Inflammatory macrophage (primary cell): ENCODE measurements around the gene OXCT1.
"Not testable (repeated sequence)": the region's sequence is repeated elsewhere in the genome, so short reads cannot be mapped to it uniquely, and the experiment has no call there.

Source experiments
- DNase-seq, 2 donors: peaks; one replicate each; pipeline ENCODE4 v3.0.0-alpha.2; 2020 to 2022

OXCT1 gene

GRCh38 chr5:41821051-41821450, 49.2 kb downstream of the OXCT1 start:
- DNase-seq: no peak

DNA sequence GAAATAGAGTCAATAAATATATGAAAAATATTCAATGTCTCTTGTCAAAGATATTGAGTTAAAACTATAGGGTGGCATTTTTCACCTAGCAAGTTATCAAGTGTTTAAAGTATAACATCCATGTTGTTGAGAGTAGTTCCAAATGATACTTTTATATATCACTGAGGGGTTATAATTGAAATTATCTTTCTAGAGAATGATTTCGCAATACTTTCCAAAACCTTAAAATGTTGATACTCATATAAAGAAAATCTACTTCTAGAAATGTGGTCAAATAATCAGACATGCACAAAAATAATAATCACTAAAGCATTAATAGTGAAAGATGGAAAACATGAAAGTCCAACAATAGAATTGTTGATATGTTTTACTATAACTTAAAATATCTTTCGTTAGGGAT, 50.1 kb downstream of the OXCT1 start:
- no peak for DNase-seq

- no peak for DNase-seq
Measured at GRCh38 chr5:41817625-41818301, 52.5 kb downstream of the OXCT1 start.

DNA sequence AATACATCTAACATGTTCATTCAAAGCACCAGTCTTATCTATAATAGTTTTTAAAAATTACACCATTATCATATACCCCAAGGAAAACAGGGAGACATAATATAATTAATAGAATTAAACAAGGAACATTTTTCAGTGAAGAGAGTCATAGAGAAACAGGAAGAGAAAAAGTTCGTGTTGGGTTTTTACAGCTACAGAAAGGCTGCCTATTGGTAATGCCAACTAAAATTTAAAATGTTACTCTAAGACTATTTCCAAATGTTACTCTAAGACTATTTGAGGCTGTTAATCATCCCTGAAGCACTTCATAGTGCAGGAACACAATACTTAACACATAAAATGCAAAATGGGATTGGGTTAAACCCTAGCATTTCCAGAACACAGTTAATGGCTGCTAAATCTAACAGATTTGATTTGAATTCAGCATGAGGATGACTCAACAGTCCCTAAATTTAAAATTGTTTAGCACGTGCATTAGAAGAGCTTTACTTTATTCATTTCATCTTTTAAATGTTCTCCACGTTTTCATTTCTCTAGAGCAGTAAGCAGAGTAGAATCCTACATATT, 54.5 kb downstream of the OXCT1 start:
- no peak for DNase-seq

GRCh38 chr5:41815261-41815660, 55.0 kb downstream of the OXCT1 start:
- DNase-seq: no peak

DNA sequence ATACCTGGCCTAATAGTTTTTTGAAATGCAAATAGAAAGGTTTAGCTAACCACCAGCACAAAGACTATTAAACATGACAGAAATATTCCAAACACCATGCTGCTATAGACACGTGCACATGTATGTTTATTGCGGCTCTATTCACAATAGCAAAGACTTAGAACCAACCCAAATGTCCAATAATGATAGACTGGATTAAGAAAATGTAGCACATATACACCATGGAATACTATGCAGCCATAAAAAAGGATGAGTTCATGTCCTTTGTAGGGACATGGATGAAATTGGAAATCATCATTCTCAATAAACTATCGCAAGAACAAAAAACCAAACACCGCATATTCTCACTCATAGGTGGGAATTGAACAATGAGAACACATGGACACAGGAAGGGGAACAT, 55.9 kb downstream of the OXCT1 start:
- DNase-seq: not testable (repeated sequence)

- peak in 1 of 2 donors; percentile 76 for DNase-seq
Measured at GRCh38 chr5:41812156-41812555, 58.1 kb downstream of the OXCT1 start.

- no peak for DNase-seq
Measured at GRCh38 chr5:41809128-41809527, 61.1 kb downstream of the OXCT1 start.

DNA sequence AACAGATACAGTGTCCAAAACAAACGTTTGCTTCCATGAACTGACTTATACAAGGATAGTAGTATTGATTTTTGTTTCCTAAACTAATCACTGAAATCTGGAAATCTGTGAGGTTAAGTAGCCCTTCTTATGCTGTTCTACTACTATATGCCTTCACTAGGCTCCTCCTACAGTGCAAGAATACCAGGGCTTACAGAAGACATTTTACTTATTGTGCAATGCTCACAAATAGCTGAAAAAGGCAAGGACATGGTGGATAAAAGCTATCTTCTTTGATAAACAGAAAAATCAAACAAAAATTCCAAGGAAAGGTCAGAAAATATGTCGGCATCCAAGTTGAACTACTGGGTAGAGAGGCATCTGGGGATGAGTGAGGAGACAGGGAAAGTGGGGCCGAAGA, 61.9 kb downstream of the OXCT1 start:
- no peak for DNase-seq

DNA sequence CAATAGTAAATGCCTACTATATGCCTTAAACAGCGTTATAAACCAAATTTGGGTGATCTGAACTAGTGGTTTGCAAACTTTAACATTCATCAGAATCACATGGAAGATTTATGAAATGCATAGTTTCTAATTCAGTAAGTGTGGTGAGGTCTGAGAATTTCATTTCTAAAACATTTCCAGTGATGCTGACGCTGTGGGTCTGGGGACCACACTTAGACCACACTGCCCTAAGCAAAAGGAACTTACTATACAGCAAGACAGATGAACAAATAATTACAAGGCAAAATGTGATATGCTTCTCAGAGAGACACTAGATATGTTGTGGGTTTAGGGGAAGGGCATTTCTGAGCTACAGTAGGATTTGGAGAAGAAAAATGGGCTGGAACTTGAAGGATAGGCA, 72.6 kb downstream of the OXCT1 start:
- DNase-seq: no peak

GRCh38 chr5:41796061-41796460, 74.2 kb downstream of the OXCT1 start:
- no peak for DNase-seq

GRCh38 chr5:41795125-41795524, 75.1 kb downstream of the OXCT1 start:
- no peak for DNase-seq

DNA sequence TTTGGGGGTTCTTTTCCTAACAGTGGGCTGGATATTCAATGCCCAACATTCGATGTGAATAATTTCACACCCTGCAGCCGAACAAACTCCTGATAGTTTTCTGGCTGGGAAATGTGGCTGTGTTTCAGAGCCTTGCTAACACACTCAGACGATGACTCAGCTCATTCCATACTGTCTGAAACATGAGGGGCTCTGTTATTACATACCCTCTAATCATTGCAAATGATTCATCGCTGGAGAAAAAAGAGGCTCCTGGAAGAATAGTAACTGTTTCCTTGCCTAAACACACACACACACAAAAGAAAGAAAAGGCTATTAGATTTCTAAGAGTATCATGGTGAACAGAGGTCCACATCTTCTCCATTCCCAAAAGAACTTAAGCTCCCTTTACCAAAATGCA, 75.8 kb downstream of the OXCT1 start:
- DNase-seq: no peak

GRCh38 chr5:41793141-41793770, 77.0 kb downstream of the OXCT1 start:
- DNase-seq: no peak

GRCh38 chr5:41790038-41790776, 80.0 kb downstream of the OXCT1 start:
- DNase-seq: no peak

DNA sequence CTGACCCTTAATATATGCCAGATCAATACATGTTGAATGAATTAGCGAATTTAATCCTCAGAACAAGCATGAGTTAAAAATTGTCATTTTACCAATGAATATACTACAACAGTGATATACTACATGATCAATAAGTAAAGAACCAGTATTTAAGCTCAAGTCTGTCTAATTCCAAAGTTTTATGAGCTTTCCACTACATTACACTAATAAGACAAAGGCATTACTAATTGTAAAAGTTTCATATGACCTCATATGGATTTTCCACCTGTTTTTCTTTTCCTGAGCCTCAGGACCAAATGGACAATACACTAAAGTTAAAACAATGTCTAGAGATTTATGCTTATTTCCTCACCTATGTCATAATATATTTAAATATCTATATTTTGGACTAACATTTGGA, 80.8 kb downstream of the OXCT1 start:
- DNase-seq: no peak

- no peak for DNase-seq
Measured at GRCh38 chr5:41788941-41789368, 81.3 kb downstream of the OXCT1 start.

- no peak for DNase-seq
Measured at GRCh38 chr5:41787265-41787664, 83.0 kb downstream of the OXCT1 start.

DNA sequence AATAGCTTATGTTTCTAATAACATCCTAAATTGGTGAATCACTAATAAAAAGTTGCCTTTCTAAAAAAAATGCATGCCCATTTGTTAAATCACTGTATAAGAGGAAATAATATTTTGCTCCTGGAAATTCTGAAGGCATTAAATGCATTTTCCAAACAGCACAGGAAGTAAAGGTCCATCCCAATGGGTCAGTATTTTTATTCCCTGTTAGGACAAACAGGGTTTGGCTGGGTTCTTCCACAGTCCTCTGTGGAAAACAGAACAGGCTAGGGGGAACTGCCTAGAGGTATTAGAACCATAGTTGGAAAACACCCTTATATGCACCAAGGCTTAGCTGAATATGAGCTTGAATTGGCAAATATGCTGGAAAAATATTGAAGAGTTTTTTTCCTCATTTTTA, 85.2 kb downstream of the OXCT1 start:
- DNase-seq: no peak

DNA sequence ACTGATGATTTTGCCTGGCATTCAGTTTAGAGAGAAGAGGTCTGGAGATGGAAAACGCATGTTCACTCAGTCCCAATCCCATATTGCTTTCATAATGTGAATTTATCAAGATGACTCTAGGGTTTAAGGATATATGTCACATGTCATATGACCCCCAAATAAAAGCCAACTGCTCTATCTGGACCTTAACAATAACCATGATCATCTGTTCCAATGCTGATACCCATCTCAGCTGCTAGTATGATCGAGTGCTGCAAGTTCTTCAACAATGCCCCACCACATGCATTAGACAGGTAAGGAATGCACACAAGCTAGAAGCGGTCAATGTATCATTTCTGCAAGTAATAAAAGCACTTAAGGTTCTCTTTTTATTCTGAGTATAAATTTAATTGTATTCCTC, 91.8 kb downstream of the OXCT1 start:
- no peak for DNase-seq

GRCh38 chr5:41776435-41776834, 93.8 kb downstream of the OXCT1 start:
- DNase-seq: no peak

GRCh38 chr5:41773799-41774198, 96.4 kb downstream of the OXCT1 start:
- no peak for DNase-seq

DNA sequence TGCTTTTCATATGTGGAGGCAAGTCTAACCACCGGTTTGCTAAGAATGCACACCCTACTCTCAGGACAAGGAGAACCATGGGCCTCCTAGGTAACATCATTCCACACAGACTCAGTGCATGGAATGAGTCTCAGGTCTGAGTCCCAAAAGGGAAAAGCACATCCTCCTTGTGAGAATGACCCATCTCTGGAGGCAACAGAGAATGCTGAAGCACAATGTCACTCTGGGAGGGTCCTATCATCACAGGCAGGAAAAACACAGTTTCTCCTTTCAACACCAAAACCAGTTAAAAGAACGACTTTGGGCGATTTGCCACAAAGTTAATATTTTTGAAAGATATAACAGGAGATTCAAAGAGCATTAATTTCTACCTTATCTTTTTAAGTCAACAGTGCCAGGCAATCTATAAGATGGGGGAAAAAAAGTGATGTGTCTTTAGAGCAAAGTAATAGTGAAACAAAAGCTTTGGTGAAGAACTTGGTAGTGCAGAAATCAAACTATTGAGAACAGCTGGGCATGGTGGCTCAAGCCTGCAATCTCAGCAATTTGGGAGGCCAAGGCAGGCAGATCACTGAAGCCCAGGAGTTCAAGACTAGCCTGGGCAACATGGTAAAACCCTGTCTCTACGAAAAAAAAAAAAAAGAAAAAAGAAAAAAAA, 97.3 kb downstream of the OXCT1 start:
- no peak for DNase-seq
